Sigmoid colon (tissue), 7 donors: ENCODE measurements around the gene EIF2S1. TPM values are rescaled to one million over a fixed set of nuclear protein-coding genes. Genes with fewer than 3 reads are reported as not detected.
A peak's percentile ranks its signal among the peaks of the same experiment; 100 is the strongest.

ENCODE experiments used
- DNase-seq: peaks from one replicate; pipeline ENCODE4 v3.0.0-alpha.2; 2019
- H3K27ac ChIP-seq, 4 donors: fragments of 200-600 bp; sonication (generic); one replicate each; pipeline ENCODE4 v1.5.1; 2016 to 2019; ENCODE audit warnings: mild to moderate bottlenecking in 1 of 4
- H3K27me3 ChIP-seq, 3 donors: fragments of 200-600 bp; sonication (generic); one replicate each; pipeline ENCODE4 v1.5.1; 2019; ENCODE audit warnings: mild to moderate bottlenecking in 1 of 3
- H3K36me3 ChIP-seq, 4 donors: fragments of 200-600 bp; sonication (generic); one replicate each; pipeline ENCODE4 v1.5.1; 2016 to 2019
- H3K4me1 ChIP-seq, 4 donors: fragments of 200-600 bp; sonication (generic); one replicate each; pipeline ENCODE4 v1.5.1; 2017 to 2019
- H3K4me3 ChIP-seq, 4 donors: fragments of 200-600 bp; sonication (generic); one replicate each; pipeline ENCODE4 v1.5.1; 2017 to 2019; ENCODE audit warnings: mild to moderate bottlenecking in 2 of 4, moderate library complexity in 1 of 4
- H3K9me3 ChIP-seq, 4 donors: fragments of 200-600 bp in 3 of 4; sonication (generic) in 3 of 4; one replicate each; pipeline versions ENCODE4 v1.5.1 to v1.6.1; 2013 to 2019
- EP300 ChIP-seq, 4 donors: sonication (generic); formaldehyde crosslinking; IDR thresholded peaks; one replicate each; pipeline ENCODE4 v1.6.1; 2017; ENCODE audit warnings: antibody characterized with exemption in 4 of 4
- POLR2A ChIP-seq, 2 donors: fragments of 450-650 bp; IDR thresholded peaks; one replicate each; pipeline ENCODE4 v1.6.1; 2016; ENCODE audit warnings: antibody characterized with exemption in 2 of 2, mild to moderate bottlenecking in 2 of 2, moderate library complexity in 2 of 2
- POLR2AphosphoS5 ChIP-seq, 4 donors: sonication (generic); formaldehyde crosslinking; IDR thresholded peaks; one replicate each; pipeline ENCODE4 v1.6.1; 2017; ENCODE audit warnings: antibody characterized with exemption in 4 of 4
- WGBS, 2 donors: extraction: QIAGEN DNeasy Blood & Tissue Kit; methylation state at CpG; one replicate each; pipeline ENCODE4 v1.1.7; 2013; 5-methylcytosine and 5-hydroxymethylcytosine counted together
- intact Hi-C: fragments of 100-400 bp; cut with DNase I; formaldehyde crosslinking; loops from one replicate; pipeline ENCODE4 v1.15.1; 2023
- polyA plus RNA-seq, 3 donors: library from polyadenylated mRNA; stranded (reverse); fragments of 200-250 nt; gene quantifications; one replicate each; pipeline ENCODE4 v1.2.3, GENCODE V29; 2013
- total RNA-seq, 4 donors: library from RNA; depleted of rRNA; stranded (reverse); fragments of >200 nt; gene quantifications; one replicate each; pipeline ENCODE4 v1.1.0, GENCODE V29; 2016
- TF ChIP-seq, protein P1 (sequence below), 4 experiments: fragments of 450-650 bp in 3 of 4; fragments of 200-600 bp in 1 of 4; IDR thresholded peaks; one replicate each; pipeline ENCODE4 v1.5.1; 2016 to 2019; ENCODE audit warnings: antibody characterized with exemption in 4 of 4, mild to moderate bottlenecking in 3 of 4, moderate library complexity in 2 of 4
- donor health status: healthy with polysubstance abuse.
- donor health status: Bipolar disorder and iron deficiency.
- donor health status: healthy.

EIF2S1 gene
- total RNA-seq: 100 to 1,000 TPM in 3 of 4 donors, 10 to 100 TPM in 1; 31.3 to 131 (median 119) TPM
- polyA plus RNA-seq: 100 to 1,000 TPM in 1 of 3 donors, 10 to 100 TPM in 2; 75.7 to 104 (median 86.6) TPM

DNA sequence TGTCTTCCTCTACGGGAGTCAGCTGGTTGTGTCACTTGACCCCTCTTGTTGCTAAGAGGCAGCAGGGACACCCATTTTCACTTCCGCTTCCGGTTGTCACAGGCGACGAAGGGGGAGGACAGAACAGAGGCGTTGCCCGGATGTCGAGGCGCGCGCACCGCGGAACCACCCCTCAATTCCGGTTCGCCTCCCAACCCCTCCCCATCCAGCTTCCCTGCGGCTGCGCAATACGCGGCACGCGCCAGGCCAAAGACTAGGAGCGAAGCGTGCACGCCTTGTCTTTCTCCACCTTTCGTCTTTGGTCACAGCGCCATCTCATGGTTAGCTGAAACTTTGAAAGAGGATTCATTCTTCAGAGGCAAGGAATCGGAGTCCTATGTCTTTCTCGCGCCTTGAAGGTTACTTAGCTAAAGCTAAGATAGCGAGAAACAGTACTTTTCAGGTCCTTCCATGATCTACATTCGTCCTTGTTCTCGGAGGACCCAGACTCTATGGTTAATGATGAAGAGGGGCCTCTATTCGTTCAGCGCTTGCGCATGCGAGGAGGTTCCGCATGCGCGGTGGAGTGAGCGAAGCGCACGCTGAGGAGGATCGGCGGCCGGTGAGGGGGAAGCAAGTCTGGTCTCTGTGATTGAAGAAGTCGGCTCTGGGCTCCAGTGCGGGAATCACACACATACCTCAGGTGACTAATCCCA lies at the start of gene EIF2S1, which contains the start of gene ATP6V1D:
Gene EIF2S1 (plus strand): TSS at position 554 of the 695 bp plus-strand sequence. CDS start 4,440 bp downstream, outside the sequence.
Gene ATP6V1D (minus strand): TSS at position 30 of the 695 bp plus-strand sequence. CDS start 106 bp downstream, outside the sequence.
- no peaks in the 10 kb centered on the region for H3K27me3 ChIP-seq
- peak within 1 kb of the TSS; percentile 82 to 85 (median 83) for H3K4me3 ChIP-seq
- intact Hi-C loops: loop anchor here (2.0 kb wide), 1 partner anchor 119 kb away; the partner anchor contains the start of gene PALS1
- H3K4me1 ChIP-seq: peaks cover 0 to 63% (median 55%) of the 10 kb centered on the region in 4 donors
- WGBS, 2 donors: 0% methylated on average over 47 of the region's 47 CpGs
- DNase-seq: peak; percentile 100
- H3K27ac ChIP-seq: peak within 1 kb of the TSS; percentile 88 to 93 (median 90)
- TF ChIP-seq, protein P1, sequence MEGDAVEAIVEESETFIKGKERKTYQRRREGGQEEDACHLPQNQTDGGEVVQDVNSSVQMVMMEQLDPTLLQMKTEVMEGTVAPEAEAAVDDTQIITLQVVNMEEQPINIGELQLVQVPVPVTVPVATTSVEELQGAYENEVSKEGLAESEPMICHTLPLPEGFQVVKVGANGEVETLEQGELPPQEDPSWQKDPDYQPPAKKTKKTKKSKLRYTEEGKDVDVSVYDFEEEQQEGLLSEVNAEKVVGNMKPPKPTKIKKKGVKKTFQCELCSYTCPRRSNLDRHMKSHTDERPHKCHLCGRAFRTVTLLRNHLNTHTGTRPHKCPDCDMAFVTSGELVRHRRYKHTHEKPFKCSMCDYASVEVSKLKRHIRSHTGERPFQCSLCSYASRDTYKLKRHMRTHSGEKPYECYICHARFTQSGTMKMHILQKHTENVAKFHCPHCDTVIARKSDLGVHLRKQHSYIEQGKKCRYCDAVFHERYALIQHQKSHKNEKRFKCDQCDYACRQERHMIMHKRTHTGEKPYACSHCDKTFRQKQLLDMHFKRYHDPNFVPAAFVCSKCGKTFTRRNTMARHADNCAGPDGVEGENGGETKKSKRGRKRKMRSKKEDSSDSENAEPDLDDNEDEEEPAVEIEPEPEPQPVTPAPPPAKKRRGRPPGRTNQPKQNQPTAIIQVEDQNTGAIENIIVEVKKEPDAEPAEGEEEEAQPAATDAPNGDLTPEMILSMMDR (IDR thresholded peaks at IDR 0.05): peak; percentile 78 to 98 (median 95)
- peak; percentile 87 to 96 (median 92) for TF ChIP-seq POLR2AphosphoS5 (IDR thresholded peaks at IDR 0.05)
- TF ChIP-seq EP300 (IDR thresholded peaks at IDR 0.05): peak in 1 of 4 donors; percentile 40
- TF ChIP-seq POLR2A (IDR thresholded peaks at IDR 0.05): peak; percentile 83 to 84
- peaks cover 0 to 31% (median under 1%) of the 10 kb centered on the region in 4 donors for H3K36me3 ChIP-seq
- no peaks in the 10 kb centered on the region for H3K9me3 ChIP-seq

DNA sequence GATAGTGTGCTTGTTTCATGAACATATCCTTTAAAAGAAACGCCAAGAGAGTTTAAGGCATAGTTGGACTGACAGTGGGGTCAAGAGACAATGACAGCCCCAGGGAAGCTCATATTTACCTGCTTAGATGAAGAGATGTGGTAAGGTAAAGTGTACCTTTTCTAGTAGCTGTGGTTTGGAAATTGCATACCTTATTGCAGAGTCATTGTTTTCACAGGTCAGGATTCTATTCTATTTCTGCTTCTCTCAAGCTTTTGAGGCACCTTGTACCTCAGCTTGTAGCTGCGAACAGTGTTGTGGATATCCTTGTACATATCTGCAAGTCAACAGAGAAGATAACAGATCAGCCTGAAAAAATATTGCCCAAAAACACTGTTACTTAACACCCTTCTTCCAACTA lies 48.3 kb upstream of the EIF2S1 start:
- H3K4me3 ChIP-seq: no peak overlapping the region
- no peaks in the 10 kb centered on the region for H3K4me1 ChIP-seq
- H3K27me3 ChIP-seq: no peaks in the 10 kb centered on the region
- WGBS, 2 donors: 97 to 98% methylated on average over 2 of the region's 2 CpGs
- H3K36me3 ChIP-seq: peaks cover 4 to 42% (median 6%) of the 10 kb centered on the region in 4 donors
- intact Hi-C loops: no loop called here
- no peaks in the 10 kb centered on the region for H3K9me3 ChIP-seq
- no peak for DNase-seq
- TF ChIP-seq POLR2A (IDR thresholded peaks at IDR 0.05) (no peak), EP300 (IDR thresholded peaks at IDR 0.05) (no peak), POLR2AphosphoS5 (IDR thresholded peaks at IDR 0.05) (no peak)
- TF ChIP-seq, protein P1 (IDR thresholded peaks at IDR 0.05): no peak
- no peak overlapping the region for H3K27ac ChIP-seq

DNA sequence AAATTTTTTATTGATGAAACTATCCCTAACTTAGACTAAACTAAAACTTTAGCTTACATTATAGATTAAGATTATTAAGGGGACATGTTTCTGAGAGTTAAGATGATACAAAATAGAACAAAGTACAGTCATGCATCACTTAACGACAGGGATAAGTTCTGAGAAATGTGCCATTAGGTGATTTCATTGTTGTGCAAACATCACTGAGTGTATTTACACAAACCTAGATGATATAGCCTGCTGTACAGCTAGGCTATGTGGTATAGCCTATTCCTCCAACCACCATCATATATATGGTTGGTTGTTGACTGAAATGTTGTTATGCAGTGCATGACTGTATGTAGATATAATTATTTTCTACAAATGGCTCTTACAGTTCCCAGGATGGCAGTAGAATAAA lies 47.0 kb upstream of the EIF2S1 start:
- WGBS, 2 donors: 25 to 63% methylated on average over 1 of the region's 1 CpG
- intact Hi-C loops: no loop called here
- Histone ChIP-seq H3K4me3 (no peak overlapping the region), H3K27ac (no peak overlapping the region), H3K4me1 (no peaks in the 10 kb centered on the region), H3K27me3 (no peaks in the 10 kb centered on the region), H3K36me3 (peaks cover 4 to 55% (median 6%) of the 10 kb centered on the region in 4 donors), H3K9me3 (no peaks in the 10 kb centered on the region)
- TF ChIP-seq, protein P1 (IDR thresholded peaks at IDR 0.05): no peak
- TF ChIP-seq EP300 (IDR thresholded peaks at IDR 0.05): no peak
- TF ChIP-seq POLR2A (IDR thresholded peaks at IDR 0.05): no peak
- no peak for TF ChIP-seq POLR2AphosphoS5 (IDR thresholded peaks at IDR 0.05)
- no peak for DNase-seq

DNA sequence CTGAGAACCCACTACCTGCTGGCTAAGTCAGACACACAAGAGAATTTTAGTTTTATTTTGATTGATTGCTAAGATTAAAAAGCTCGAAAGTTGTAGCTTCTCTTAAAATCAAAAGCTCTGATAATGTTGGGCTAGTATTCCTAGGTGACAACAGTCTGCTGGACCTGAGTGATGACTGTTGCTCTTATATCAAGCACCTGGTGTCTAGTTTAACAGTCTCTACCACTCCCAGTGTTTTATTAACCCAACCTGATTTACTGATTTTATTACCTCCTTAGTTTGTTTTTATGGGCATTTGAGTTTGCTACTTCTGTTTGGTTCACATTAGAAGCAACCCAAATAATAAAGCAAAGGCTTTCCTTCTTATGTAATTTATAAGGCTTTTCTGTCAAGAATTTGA lies 42.3 kb upstream of the EIF2S1 start:
- TF ChIP-seq POLR2AphosphoS5 (IDR thresholded peaks at IDR 0.05) (no peak), EP300 (IDR thresholded peaks at IDR 0.05) (no peak), POLR2A (IDR thresholded peaks at IDR 0.05) (no peak)
- TF ChIP-seq, protein P1 (IDR thresholded peaks at IDR 0.05): no peak
- intact Hi-C loops: no loop called here
- WGBS, 2 donors: 29 to 66% methylated on average over 1 of the region's 1 CpG

More for the DNA sequence above, 42.3 kb upstream of the EIF2S1 start:
- Histone ChIP-seq H3K36me3 (peaks cover 3 to 77% (median 17%) of the 10 kb centered on the region in 4 donors), H3K9me3 (no peaks in the 10 kb centered on the region), H3K4me1 (no peaks in the 10 kb centered on the region), H3K27me3 (no peaks in the 10 kb centered on the region), H3K4me3 (no peak overlapping the region), H3K27ac (no peak overlapping the region)
- no peak for DNase-seq
